Activated CD8-positive, alpha-beta memory T cell treated with anti-CD3 and anti-CD28 coated beads, Interleukin-2, amount 50 U/mL, for 1 hour (primary cell): ENCODE data around the gene DIABLO.
A peak's percentile ranks its signal among the peaks of the same experiment; 100 is the strongest.
"Not testable (repeated sequence)": the region's sequence is repeated elsewhere in the genome, so short reads cannot be mapped to it uniquely, and the experiment has no call there.

Source experiments
- DNase-seq: peaks from one replicate; pipeline ENCODE4 v3.0.0-alpha.2; 2020; ENCODE audit errors: extremely low read depth

Gene DIABLO

DNA sequence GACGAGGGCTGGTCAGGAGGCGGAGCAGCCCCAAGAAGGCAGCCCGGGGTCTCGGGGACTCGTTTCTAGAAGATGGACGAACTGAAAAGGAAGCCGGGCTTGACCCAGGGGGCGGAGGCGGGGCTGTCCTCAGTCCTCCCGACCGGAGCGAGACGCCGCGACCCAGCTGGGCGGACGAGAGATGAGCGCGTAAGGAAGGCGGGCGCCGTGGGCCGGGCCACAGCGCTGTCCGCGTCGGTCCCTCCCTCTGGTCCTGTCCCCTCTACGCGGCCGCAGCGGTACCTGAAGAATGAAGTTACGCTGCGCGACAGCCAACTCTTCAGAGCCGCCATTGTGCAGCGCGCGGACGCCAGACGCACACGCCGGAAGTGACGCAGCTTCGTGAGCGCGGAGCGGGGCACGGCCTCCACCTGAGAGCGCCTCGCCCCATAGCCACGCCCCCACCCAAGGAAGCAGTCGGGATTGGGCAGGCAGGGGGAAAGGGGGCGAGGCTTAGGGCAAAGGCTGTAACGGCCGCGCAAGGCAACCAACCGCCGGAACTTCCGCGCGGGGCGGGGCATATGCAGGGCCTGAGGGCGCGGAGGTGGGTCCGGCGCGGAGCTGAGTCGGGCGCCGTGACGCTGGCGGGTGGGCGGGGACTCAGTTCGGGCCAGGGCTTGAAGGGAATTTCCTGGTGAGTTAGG, at the start of gene DIABLO:
Gene DIABLO, minus strand, starts transcription at position 370 of the 683 bp plus-strand sequence. Its CDS starts 38 bp downstream, at position 332.
- peak; percentile 100 for DNase-seq

DNA sequence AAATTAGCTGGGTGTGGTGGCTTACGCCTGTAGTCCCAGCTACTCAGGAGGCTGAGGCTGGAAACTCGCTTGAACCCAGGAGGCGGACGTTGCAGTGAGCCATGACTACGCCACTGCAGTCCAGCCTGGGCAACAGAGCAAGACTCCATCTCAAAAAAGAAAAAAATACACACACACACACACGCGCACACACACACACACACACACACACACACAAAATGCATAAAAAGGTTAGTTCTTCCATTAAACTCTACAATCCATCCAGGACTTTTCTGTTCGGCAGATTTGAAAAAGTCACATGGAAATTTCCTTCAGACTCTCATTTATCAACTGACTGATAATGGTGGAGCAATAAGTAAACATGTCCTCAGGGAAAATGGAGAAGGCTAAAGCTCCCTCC, 49.6 kb upstream of the DIABLO start:
- DNase-seq, result no peak

DNA sequence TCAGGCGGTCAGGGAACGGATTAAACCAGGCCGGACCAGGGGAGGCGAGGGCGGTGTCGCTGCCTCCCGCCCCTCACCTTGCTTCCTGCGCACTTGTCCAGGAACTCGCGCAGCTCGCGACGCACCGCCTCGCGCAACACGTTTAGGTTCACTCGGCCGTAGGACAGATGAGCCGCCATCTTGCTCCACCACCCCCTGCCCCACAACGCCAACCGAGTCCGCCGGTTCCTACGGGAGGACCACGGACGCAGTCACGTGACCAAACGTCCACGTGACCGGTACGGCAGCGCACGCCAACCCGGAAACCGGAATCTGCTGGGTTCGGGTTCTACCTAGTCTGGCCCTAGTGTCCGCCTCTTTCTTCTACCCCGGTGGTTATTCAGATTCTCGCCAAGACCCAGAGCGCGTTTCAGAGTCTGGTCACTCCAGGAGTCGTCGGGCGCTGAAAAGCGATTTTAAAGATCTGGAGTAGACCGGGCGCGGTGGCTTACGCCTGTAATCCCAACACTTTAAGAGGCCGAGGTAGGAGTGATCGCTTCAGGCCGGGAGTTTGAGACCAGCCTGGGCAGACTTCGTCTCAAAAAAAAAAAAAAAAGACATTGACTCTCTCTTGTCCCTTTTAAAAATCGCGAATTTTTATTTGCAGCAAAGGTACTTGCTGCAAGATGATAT, 40.5 kb upstream of the DIABLO start, which contains the start of gene VPS33A:
Gene VPS33A, minus strand, starts transcription at position 265 of the 672 bp plus-strand sequence. Its CDS starts 86 bp downstream, at position 179.
- DNase-seq, result peak; percentile 75

DNA sequence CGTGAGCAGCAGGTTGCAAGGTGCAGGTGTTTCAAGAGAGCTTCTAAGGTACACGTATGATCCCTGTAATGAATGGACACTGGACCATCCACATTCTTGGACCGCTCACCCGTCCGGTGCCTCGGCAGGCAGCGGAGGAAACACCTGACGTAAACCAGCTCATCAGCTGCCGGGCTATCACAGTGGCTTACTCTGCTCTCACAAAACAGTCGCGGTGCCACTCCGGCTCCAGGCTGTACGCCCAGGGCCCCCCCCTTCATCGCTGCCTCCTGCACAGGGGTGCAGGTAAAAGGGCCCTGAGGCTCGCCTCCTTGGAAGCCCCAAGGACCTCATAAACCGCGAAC, 40.0 kb upstream of the DIABLO start:
- DNase-seq, result peak; percentile 5

DNA sequence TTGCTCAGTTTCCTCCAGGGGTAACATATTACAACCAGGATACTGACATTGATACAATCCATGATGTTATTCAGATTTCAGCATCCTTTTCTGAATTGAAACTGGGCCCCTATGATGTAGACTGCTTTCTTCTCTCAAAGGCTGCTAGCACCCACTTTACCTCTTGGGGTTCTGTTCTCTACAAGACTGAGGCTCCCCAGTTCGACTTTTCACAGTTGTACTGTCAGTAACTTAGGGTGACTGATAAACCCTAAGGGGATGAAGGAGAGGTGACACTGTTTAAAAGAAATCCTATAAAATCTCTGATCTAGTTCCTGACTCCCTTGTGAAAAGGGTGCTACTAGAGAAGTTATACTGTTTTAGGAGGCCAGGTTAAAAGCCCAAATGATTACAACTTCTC, 39.6 kb upstream of the DIABLO start:
- DNase-seq, result no peak

DNA sequence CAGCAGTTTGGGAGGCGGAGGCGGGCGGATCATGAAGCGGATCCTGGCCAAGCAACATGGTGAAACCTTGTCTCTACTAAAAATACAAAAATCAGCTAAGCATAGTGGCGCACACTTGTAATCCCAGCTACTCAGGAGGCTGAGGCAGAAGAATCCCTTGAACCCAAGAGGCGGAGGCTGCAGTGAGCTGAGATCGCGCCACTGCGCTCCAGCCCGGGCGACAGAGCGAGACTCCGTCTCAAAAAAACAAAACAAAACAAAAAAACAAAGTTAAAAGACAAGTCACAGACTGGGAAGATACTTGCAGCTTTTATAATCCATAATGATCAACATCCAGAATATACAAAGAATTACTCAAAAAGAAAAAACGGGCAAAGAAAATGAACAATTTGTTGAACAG, 34.9 kb upstream of the DIABLO start:
- DNase-seq, result not testable (repeated sequence)

DNA sequence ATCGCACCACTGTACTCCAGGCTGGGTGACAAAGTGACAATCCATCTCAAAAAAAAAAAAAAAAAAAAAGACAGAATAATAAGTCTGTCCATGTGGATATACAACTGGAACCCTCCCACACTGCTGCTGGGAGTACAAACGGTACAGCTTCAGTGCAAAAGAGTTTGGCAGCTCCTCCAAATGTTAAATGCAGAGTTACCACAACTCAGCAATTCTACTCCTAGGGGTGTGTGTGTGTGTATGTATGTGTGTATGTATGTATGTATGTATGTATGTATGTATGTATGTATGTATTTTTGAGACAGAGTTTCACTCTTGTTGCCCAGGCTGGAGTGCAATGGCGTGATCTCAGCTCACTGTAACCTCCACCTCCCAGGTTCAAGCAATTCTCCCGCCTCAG, 33.1 kb upstream of the DIABLO start:
- not testable (repeated sequence) for DNase-seq

DNA sequence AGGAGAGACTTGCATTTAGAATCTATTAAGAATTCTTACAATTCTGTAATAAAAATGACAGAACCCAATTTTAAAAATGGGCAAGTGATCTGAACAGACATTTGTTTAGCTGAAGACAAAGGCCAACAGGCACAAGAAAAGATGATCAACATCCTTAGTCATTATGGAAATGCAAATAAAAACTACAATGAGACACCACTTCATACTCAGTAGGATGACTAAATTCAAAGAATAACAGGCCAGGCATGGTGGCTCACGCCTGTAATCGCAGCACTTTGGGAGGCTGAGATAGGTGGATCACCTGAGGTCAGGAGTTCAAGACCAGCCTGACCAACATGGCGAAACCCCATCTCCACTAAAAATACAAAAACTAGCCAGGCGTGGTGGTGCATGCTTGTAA, 32.6 kb upstream of the DIABLO start:
- not testable (repeated sequence) for DNase-seq

DNA sequence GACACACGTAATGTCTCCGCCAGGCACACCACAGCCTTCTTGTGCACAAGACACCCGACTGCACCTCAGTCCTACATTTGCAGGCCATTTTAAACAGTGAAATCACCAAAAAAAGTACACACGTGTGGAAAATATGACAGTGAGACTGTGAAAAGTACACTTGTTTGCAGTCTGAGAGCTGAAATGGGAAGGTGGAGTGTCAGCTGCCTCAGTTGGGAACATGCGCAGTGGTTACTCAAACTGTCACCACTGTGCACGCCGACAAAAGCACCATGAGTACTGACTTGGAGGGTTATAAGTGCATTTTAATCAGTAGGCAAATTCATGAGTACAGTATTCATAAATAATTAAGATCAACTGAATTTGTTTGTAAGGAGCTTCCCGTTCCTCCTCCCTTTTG, 24.7 kb upstream of the DIABLO start:
- no peak for DNase-seq

DNA sequence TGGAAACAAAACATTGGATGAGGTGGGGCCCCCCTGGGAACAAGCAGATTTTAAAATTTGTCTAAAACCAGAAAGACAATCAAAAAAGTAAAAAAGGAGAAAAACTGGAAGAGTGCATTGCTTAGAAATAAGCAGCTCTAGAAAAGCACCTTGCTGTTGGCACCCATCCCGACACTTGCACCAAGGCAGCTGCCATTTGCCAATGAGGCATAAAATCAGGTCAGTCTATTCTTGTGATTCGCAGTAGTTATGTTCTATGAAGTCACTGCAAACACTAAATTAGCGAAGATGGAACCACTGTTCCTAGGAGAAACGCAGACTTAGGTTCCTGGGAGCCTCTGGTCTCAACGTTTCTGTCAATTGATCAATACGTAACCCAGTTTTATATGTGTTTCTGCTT, 24.2 kb upstream of the DIABLO start:
- no peak for DNase-seq

DNA sequence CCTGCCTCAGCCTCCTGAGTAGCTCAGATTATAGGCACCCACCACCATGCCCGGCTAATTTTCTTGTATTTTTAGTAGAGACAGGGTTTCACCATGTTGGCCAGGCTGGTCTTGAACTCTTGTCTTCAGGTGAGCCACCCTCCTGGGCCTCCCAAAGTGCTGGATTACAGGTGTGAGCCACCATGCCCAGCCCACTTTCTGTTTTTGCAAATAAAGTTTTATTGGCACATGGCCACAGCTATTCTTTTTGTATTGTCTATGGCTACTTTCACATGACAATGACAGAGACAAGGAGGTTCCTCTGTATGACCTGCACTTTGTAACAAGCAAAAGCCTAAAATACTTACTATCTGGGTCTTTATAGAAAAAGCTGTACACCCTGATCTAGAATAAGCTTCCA, 19.7 kb upstream of the DIABLO start:
- DNase-seq, result no peak

DNA sequence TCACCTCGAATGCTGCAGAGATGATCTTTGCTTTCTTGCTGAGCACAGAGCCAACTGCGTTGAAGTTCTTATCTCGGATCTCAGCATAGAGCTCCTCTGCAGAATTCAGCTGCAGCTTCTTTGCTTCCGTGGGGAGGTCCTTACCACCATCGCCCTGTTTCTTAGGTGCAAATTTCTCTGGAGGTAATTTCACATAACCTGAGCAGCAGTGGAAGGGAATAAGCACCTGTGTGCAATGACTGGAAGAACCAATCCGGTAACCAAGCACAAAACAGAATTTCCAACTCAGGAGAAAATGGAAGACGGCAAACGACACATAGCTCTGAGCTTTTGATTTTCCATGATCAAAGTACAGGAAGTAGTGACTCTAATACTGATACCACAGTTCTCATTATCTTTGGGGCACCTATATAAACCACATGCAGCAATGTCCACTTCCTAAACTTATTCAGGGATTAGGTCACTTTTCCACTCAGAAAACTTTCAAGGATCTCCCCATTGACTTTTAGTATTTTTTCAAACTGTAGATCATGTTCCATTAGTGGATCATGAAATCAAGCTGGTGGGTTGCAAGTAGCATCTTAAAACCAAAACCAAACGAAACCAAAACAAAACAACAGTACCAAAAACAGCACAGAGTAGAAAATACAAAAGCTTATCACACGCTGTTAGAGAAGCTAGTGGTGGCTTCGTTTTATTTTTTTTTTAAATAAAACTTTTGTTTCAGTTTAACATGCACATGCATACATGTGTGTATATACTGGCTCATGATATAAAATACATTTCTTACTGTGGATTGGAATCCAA, 18.9 kb upstream of the DIABLO start:
- no peak for DNase-seq

DNA sequence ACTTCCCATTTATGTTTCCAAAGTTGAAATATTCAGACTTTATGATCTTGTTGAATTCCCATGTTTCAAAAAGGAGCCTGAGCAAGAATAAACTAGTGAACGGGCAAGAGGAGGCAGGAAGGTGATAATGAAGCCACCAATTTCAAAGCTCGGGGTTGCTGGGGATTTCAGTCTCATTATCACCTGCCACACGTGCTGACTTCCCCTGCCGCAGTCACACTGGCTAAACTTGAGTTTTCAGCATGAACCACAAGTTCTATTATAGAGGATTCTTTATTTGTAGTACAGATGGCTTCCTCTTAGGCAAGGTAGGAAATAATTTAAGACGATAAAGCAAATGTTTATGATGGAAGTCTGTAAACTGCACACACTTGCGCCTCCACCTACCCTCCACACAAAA, 18.1 kb upstream of the DIABLO start:
- no peak for DNase-seq

DNA sequence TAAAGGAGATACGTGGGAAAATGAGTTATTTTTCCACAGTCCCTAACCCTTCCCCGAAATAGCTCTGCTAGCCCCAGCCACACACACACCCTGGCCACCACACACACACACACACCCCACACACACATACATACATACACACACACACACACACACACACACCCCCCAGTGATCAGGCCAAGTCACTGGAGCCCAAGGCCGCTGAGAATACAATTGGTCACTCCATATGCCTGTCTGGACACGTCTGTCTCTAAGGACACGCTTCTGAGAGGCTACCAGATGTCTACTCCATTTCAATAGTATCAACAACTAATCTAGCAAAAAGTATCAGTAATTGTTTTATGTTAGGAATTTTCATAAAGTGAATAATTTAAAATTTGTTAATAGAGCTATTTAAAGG, 13.0 kb upstream of the DIABLO start:
- no peak for DNase-seq

DNA sequence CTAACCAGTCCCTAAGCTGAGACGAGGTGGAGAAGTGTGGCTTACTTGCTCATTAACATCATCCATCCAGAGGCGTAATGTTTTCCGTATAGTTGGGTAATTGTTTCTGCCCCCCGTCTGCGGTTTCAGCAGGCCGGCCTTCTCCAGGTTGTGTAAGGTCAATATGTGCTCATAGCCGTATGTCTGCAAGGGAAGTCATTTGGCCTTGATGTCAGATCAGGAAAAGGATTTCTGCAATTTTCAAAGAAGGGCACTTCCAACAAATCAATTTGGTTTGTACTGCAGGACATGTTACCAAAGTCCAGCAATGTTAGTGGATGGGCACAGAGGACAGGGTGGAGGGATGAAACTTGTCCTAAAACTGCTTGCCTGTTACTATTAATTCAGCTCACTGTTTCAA, 9.9 kb upstream of the DIABLO start:
- DNase-seq, result no peak

DNA sequence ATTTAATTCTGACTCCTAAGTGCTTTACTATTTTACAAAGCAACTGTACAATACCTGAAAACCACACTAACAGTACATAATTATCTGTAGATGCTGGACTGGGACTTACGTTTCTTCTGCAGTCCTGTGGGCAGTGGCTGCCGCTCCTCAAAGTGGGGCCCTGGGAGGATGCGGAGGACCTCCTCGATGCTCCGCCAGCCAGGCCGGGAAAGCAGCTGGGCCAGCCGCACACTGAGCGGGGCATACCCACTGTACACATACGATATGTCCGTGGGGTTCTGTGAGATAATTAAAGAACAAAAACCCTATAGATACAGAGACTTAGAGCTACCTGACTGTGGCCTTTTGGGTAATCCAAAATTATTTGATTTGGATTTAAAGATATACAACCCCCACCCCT, 6.8 kb upstream of the DIABLO start:
- DNase-seq, result no peak

DNA sequence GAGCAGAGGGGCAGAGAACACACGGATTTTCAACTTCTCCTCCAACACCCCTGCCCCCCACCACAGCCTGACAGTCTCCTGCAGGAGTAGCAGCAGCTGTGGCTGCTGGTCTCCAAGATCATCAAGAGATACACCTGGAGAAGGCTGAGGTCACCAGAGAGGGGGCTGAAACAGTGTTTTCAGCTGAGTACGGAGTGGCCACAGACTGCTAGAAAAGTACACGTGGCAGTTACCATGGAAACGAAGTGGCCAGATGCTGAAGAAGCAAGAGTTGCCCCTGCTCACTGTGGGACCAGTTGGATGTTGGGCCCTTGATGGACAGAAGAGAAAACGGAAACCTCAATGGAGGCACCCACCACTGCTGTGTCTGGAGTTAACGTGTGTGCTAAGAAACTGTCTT, 4.9 kb upstream of the DIABLO start:
- DNase-seq, result no peak

DNA sequence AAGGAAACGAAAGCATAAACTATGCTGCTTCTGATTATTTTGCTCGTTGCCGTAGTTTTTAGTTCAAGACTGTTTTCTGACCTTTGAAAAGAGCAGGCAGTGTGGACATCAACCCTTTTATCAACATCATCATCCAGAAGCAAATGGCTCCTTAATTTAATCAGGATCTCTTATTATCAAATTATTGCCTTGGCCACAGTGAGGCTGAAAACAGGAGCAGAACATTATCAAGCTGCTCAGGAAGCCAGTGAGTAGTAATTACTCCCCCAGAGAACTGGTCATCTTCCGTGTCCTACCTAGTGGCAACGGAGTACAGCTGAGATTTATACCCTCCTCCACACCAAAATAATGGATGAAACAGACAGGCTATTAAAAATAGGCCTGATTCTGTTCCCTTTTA, 2.2 kb upstream of the DIABLO start:
- no peak for DNase-seq

DNA sequence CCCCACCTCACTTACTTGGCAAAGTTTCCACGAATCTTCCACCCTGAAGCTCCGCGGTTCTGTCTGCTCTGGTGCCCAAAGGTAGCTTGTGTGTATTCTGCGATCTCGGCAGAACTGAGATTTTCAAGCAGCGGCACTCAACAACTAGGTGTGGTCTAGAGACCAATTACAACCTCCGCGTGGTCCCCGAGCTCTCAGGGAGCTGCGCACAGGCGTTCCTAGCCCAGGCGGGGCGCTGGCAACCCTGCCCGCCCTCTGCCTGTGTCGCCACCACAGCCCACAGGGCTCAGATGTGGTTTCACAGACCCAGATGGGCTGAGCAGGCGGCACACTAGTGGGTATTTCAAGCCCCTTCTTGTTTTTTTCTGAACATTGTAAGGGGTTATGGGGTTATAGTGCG, 1.5 kb upstream of the DIABLO start:
- DNase-seq, result no peak

DNA sequence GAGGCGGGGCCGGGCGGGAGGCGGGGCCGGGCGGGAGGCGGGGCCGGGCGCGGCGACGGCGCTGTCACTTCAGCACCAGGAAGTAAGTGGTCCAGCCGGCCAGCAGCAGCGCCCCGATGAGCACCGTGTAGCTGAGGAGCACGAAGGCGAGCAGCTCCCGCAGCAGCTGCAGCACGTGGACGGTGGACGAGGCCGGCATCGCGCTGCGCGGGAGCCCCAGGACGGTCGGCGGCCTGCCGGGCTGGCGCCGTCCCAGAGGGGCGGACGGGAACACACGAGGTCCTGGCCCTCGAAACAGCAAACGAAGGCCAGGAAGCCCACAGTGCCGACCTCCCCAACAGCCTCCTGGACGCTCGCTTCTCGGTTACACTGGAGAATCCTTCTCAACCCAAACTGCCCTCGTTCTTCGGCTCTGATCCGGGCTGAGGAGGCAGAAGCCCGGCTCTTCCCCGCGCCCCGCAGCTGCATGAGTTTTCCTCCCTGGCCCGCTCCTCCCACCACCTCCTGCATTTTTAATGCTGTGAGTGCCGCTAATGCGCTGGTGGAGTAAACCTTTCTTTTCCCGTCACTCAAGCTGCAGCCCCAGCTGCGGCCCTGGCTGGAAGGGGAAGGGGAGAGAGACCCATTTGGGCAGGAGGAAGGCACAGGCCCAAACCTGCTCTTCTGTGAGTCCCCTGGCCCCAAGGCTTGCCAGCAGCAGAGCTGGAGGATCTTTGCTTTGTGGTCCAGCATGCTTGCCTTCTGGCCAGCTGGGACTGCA, 694 bp upstream of the DIABLO start:
- DNase-seq, result no peak

DNA sequence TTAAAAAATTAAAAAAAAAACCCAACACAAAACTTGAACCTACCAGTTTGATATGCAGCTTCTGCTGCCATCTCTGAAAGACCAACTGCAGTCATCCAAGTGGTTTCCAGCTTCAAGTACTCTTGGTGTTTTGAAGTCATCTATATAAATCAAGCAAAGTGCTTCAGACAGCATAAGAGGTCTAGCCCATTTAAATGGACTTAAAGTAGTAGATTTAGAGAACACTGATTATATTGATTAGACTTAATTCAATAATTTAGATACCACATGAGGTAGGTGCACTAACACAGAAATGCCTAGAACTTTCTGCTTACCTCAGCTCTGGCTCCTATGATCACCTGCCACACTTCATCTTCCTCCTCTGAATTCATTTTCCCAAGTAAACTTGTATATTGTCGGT, 9.4 kb downstream of the DIABLO start:
- DNase-seq, result no peak

DNA sequence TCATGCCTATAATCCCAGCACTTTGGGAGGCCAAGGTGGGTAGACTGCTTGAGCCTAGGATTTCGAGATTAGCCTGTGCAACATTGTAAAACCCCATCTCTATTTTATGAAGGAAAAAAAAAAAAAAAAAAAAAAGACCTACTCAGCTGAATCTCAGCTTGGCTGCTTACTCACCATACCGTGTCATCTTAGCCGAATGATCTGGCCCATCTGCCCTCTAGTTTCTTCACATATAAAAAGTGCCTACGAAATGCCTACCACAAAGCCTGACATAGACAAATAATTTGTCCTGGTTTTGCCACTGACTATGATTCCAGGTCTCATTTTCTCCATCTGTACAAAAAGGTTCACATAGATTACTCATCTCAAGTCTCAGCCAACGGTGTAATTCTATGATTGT, 10.1 kb downstream of the DIABLO start:
- DNase-seq, result no peak
